DND-41 (cell line): Measurements from ENCODE around the gene PDCD4.

Experiments used
- CTCF ChIP-seq: IDR thresholded peaks from 2 replicates; pipeline ENCODE4 v1.5.1; 2012; ENCODE audit warnings: borderline replicate concordance, low read length, moderate library complexity, mild to moderate bottlenecking; ENCODE audit not compliant: poor library complexity, severe bottlenecking; ENCODE audit errors: extremely low read depth
- EZH2 ChIP-seq: IDR thresholded peaks from 3 replicates; pipeline ENCODE4 v1.6.1; 2012; ENCODE audit warnings: borderline replicate concordance, low read depth, mild to moderate bottlenecking, moderate library complexity, low read length, inconsistent platforms; ENCODE audit not compliant: severe bottlenecking

DNA sequence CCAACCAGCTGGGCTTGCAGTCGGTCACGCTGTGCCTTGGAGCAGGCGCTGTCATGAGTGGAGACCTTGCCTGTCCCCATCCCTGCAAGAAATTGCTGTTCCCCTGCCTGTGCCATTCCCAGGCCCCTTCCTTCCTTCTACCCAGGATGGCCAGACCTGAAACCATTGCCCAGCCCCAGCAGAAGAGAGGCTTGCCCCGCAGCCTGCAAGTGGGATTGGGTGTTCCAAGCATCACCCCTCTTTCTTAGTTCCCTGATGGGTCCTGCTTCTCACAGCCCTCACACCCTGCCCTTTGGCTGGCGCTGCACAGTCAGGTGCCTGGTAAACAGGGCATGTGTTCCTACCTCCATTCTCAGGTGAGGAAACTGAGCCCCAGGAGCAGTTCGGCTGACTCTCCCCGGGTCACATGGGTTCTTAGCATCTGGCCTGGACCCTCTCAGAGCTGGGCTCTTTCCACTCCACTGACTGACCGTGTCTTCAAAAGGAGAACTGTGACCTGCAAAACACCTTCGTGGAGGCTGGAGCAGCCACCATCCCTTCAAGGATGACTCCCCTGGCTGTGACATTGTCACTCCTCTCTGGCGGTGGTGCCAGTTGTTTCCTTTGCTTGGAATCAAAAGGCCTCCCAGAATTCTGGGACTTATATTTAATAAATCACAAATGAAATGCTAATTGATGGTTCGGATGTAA lies 41.9 kb upstream of the PDCD4 start:
- TF ChIP-seq CTCF (no peak), EZH2 (no peak)
